K562 (cell line): ENCODE results near the gene BLZF1. TPM values are rescaled to one million over a fixed set of nuclear protein-coding genes. Genes with fewer than 3 reads are reported as not detected.

Source experiments
- CHAMP1 ChIP-seq: fragments of 450-650 bp; IDR thresholded peaks from 2 replicates; pipeline ENCODE4 v1.6.1; 2016; ENCODE audit warnings: mild to moderate bottlenecking
- HNRNPH1 ChIP-seq: fragments of 200-400 bp; formaldehyde crosslinking; optimal IDR thresholded peaks from 2 replicates; pipeline ENCODE3; 2017; ENCODE audit warnings: low read depth, mild to moderate bottlenecking, low read length, moderate library complexity
- LEF1 ChIP-seq: fragments of 450-650 bp; IDR thresholded peaks from 2 replicates; pipeline ENCODE4 v1.6.1; 2016; ENCODE audit warnings: mild to moderate bottlenecking
- MEIS2 ChIP-seq: fragments of 450-650 bp; IDR thresholded peaks from 2 replicates; pipeline ENCODE4 v1.6.1; 2014; ENCODE audit warnings: mild to moderate bottlenecking; ENCODE audit not compliant: partially characterized antibody
- POLR2A ChIP-seq: fragments of 450-650 bp; conservative IDR thresholded peaks from 2 replicates; pipeline ENCODE4 v1.6.1; 2016
- POLR2H ChIP-seq: IDR thresholded peaks from 2 replicates; pipeline ENCODE4 v1.6.1; 2016; ENCODE audit warnings: missing genetic modification characterization, low read depth, mild to moderate bottlenecking, control low read depth, missing compliant biosample characterization, moderate library complexity
- RBFOX2 ChIP-seq: fragments of 200-400 bp; formaldehyde crosslinking; IDR thresholded peaks from 2 replicates; pipeline ENCODE4 v1.6.1; 2017; ENCODE audit warnings: low read depth, mild to moderate bottlenecking, low read length, moderate library complexity
- RHOXF2B ChIP-seq: fragments of 250-450 bp; sonication (Bioruptor Pico); conservative IDR thresholded peaks from 2 replicates; pipeline ENCODE4 v1.5.1; 2021
- STAG1 ChIP-seq: sonication (generic); formaldehyde crosslinking; IDR thresholded peaks from 2 replicates; pipeline ENCODE4 v1.5.0; 2020; ENCODE audit warnings: missing genetic modification reagents, borderline replicate concordance
- TCF15 ChIP-seq: fragments of 250-450 bp; sonication (Bioruptor Pico); IDR thresholded peaks from 2 replicates; pipeline ENCODE4 v1.8.0; 2022; ENCODE audit warnings: moderate library complexity, mild to moderate bottlenecking, inconsistent platforms
- TSC22D4 ChIP-seq: fragments of 450-650 bp; IDR thresholded peaks from 2 replicates; pipeline ENCODE4 v1.6.1; 2016; ENCODE audit warnings: missing genetic modification characterization, missing biosample characterization, control low read depth
- ZBED1 ChIP-seq: IDR thresholded peaks from 2 replicates; pipeline ENCODE4 v1.6.1; 2014
- ZNF436 ChIP-seq: fragments of 250-450, 450-650 bp; sonication (Bioruptor Pico); formaldehyde crosslinking; IDR thresholded peaks from 2 replicates; pipeline ENCODE4 v1.7.0; 2020; ENCODE audit warnings: mild to moderate bottlenecking
- polyA plus RNA-seq, 8 experiments: library from polyadenylated mRNA; depleted of rRNA in 4 of 8; stranded (reverse) in 5 of 8; unstranded in 3 of 8; fragments of >200 nt; fragmentation: Nextera tagmentation in 2 of 8; fragmentation: Illumina TruSeq in 1 of 8; extraction: Ambion mirVana in 2 of 8; extraction: Trizol in 1 of 8; gene quantifications; 2 replicates each; pipeline versions ENCODE4 v1.2.1 to v1.2.3, GENCODE V29; 2011 to 2014; ENCODE audit warnings: inconsistent platforms in 1 of 8, missing spikeins in 1 of 8
- total RNA-seq, 7 experiments: library from RNA; depleted of rRNA in 6 of 7; stranded (reverse); fragments of >200 nt in 6 of 7; fragmentation: Illumina TruSeq in 2 of 7; extraction: Trizol in 2 of 7; gene quantifications; 2 replicates each; pipeline versions ENCODE4 v1.2.1 to v1.2.3, GENCODE V29; 2011 to 2021; ENCODE audit warnings: low replicate concordance in 1 of 7
- TF ChIP-seq, protein P1 (sequence below): fragments of 450-650 bp; IDR thresholded peaks from 2 replicates; pipeline ENCODE4 v1.7.1; 2018; ENCODE audit warnings: mild to moderate bottlenecking, low read depth; ENCODE audit not compliant: partially characterized antibody
- TF ChIP-seq, protein P2 (sequence below): sonication (generic); formaldehyde crosslinking; IDR thresholded peaks from 2 replicates; pipeline ENCODE4 v1.8.1; 2023; ENCODE audit warnings: mild to moderate bottlenecking, missing genetic modification reagents
- TF ChIP-seq, protein P3 (sequence below): fragments of 250-450 bp; sonication (Bioruptor Pico); IDR thresholded peaks from 2 replicates; pipeline ENCODE4 v1.4.0; 2020; ENCODE audit warnings: mild to moderate bottlenecking, moderate library complexity, borderline replicate concordance
- TF ChIP-seq, protein P4 (sequence below): fragments of 450-650 bp; formaldehyde crosslinking; IDR thresholded peaks from 2 replicates; pipeline ENCODE4 v1.4.0; 2020; ENCODE audit warnings: mild to moderate bottlenecking, moderate library complexity

Gene BLZF1
- total and polyA plus RNA-seq, 9 of the 15 experiments (the other 6 are each of a cell fraction or from before 2014, with no cell fraction given): 20.5 to 32.8 (median 25.3) TPM

GRCh38 chr1:169368406-169368769, 393 bp downstream of the BLZF1 start (continued):
- TF ChIP-seq, protein P1, sequence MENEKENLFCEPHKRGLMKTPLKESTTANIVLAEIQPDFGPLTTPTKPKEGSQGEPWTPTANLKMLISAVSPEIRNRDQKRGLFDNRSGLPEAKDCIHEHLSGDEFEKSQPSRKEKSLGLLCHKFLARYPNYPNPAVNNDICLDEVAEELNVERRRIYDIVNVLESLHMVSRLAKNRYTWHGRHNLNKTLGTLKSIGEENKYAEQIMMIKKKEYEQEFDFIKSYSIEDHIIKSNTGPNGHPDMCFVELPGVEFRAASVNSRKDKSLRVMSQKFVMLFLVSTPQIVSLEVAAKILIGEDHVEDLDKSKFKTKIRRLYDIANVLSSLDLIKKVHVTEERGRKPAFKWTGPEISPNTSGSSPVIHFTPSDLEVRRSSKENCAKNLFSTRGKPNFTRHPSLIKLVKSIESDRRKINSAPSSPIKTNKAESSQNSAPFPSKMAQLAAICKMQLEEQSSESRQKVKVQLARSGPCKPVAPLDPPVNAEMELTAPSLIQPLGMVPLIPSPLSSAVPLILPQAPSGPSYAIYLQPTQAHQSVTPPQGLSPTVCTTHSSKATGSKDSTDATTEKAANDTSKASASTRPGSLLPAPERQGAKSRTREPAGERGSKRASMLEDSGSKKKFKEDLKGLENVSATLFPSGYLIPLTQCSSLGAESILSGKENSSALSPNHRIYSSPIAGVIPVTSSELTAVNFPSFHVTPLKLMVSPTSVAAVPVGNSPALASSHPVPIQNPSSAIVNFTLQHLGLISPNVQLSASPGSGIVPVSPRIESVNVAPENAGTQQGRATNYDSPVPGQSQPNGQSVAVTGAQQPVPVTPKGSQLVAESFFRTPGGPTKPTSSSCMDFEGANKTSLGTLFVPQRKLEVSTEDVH: no peak
- TF ChIP-seq MEIS2 (no peak), POLR2A (peak; percentile 28; the same call in 1 of the 2 replicates), CHAMP1 (no peak), RHOXF2B (CRISPR knock-in tag) (no peak), POLR2H (tag) (no peak), ZBED1 (no peak), LEF1 (no peak), RBFOX2 (peak; percentile 63), HNRNPH1 (no peak), ZNF436 (CRISPR knock-in tag) (no peak), TCF15 (no peak), STAG1 (CRISPR knock-in tag) (no peak), TSC22D4 (no peak)
- TF ChIP-seq, protein P2, sequence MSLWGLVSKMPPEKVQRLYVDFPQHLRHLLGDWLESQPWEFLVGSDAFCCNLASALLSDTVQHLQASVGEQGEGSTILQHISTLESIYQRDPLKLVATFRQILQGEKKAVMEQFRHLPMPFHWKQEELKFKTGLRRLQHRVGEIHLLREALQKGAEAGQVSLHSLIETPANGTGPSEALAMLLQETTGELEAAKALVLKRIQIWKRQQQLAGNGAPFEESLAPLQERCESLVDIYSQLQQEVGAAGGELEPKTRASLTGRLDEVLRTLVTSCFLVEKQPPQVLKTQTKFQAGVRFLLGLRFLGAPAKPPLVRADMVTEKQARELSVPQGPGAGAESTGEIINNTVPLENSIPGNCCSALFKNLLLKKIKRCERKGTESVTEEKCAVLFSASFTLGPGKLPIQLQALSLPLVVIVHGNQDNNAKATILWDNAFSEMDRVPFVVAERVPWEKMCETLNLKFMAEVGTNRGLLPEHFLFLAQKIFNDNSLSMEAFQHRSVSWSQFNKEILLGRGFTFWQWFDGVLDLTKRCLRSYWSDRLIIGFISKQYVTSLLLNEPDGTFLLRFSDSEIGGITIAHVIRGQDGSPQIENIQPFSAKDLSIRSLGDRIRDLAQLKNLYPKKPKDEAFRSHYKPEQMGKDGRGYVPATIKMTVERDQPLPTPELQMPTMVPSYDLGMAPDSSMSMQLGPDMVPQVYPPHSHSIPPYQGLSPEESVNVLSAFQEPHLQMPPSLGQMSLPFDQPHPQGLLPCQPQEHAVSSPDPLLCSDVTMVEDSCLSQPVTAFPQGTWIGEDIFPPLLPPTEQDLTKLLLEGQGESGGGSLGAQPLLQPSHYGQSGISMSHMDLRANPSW (CRISPR knock-in tag): no peak
- TF ChIP-seq, protein P3, sequence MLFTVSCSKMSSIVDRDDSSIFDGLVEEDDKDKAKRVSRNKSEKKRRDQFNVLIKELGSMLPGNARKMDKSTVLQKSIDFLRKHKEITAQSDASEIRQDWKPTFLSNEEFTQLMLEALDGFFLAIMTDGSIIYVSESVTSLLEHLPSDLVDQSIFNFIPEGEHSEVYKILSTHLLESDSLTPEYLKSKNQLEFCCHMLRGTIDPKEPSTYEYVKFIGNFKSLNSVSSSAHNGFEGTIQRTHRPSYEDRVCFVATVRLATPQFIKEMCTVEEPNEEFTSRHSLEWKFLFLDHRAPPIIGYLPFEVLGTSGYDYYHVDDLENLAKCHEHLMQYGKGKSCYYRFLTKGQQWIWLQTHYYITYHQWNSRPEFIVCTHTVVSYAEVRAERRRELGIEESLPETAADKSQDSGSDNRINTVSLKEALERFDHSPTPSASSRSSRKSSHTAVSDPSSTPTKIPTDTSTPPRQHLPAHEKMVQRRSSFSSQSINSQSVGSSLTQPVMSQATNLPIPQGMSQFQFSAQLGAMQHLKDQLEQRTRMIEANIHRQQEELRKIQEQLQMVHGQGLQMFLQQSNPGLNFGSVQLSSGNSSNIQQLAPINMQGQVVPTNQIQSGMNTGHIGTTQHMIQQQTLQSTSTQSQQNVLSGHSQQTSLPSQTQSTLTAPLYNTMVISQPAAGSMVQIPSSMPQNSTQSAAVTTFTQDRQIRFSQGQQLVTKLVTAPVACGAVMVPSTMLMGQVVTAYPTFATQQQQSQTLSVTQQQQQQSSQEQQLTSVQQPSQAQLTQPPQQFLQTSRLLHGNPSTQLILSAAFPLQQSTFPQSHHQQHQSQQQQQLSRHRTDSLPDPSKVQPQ (CRISPR knock-in tag): no peak
- TF ChIP-seq, protein P4, sequence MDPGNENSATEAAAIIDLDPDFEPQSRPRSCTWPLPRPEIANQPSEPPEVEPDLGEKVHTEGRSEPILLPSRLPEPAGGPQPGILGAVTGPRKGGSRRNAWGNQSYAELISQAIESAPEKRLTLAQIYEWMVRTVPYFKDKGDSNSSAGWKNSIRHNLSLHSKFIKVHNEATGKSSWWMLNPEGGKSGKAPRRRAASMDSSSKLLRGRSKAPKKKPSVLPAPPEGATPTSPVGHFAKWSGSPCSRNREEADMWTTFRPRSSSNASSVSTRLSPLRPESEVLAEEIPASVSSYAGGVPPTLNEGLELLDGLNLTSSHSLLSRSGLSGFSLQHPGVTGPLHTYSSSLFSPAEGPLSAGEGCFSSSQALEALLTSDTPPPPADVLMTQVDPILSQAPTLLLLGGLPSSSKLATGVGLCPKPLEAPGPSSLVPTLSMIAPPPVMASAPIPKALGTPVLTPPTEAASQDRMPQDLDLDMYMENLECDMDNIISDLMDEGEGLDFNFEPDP (CRISPR knock-in tag): no peak
